GM19328 (cell line): ENCODE results near the gene SLIT1.
"Not testable (repeated sequence)": the region's sequence is repeated elsewhere in the genome, so short reads cannot be mapped to it uniquely, and the experiment has no call there.

Experiments
- ATAC-seq: cut with Tn5 transposase; IDR thresholded peaks from one replicate; pipeline ENCODE4 v1.9.1; 2021; ENCODE audit warnings: mild to moderate bottlenecking, moderate library complexity; ENCODE audit not compliant: unreplicated experiment

SLIT1 gene

DNA sequence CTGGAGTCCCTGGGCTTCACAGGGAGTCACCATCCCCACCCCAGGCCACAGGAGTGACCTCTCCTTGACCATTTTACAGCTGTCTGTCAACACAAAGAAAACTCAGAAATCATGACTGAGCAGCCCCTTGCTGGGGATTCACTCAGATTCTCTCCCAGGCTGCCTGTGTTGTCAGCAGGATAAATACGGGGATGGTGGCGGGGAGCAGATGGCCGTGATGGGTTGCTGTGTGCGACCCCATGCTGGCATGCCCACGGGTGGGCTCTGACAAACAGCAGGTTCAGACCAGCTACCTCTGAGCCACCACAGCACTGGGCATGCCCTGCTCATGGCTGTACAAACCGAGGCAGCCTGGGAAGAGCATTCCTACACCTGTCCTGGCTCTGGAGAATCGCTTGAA is 136.1 kb downstream of the SLIT1 start:
- ATAC-seq: no peak

DNA sequence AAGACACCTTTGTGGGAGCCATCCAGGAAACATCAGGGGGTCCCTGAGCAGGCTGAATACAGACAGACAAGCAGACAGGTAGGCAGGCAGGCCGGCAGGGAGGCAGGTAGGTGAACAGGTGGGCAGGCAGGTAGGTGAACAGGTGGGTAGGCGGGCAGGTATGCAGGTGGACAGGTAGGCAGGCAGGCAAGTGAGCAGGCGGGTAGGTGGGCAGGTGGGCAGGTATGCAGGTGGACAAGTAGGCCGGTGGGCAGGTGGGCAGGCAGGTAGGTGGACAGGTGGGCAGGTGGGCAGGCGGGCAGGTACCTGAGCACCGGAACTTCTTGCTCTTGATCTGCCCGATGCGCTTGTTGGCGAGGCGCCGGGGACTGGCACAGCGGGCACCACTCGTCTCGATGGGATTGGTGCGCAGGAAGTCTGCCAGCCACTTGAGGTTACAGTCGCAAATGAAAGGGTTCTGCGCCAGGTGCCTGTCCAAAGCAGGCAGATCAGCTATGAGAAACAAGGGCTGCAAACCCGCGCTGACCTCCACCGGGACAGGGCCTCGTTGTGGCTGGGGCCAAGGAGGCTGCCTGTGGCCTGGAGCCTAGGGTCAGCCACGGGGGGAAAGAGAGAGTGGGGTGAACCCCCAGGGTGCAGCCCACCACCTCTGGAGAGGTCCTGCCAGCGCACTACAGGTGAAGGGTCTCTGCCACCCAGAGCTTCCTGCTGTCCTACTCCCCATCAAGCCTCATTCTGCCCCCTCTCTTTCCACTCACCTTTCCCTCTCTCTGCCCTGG is 136.9 kb downstream of the SLIT1 start:
- no peak for ATAC-seq

DNA sequence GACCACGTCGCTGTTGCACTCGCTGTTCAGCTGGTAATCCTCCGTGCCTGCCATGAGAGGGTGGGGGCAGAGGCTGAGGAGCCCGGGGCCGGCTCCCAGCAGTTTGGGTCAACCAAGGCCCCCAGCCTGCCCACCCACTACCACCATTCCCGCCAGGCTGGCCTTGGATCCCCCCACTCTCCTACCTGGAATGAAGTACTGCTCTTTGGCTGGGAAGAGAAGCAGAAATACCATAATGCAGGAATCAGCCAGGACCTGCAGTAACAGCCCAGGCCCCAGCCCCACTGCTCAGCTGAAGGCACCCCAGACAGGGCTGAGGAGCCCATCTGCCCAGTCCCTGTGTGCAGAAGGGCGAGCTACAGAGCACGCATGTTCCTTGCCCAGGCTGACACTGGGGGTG is 138.0 kb downstream of the SLIT1 start:
- ATAC-seq: no peak

DNA sequence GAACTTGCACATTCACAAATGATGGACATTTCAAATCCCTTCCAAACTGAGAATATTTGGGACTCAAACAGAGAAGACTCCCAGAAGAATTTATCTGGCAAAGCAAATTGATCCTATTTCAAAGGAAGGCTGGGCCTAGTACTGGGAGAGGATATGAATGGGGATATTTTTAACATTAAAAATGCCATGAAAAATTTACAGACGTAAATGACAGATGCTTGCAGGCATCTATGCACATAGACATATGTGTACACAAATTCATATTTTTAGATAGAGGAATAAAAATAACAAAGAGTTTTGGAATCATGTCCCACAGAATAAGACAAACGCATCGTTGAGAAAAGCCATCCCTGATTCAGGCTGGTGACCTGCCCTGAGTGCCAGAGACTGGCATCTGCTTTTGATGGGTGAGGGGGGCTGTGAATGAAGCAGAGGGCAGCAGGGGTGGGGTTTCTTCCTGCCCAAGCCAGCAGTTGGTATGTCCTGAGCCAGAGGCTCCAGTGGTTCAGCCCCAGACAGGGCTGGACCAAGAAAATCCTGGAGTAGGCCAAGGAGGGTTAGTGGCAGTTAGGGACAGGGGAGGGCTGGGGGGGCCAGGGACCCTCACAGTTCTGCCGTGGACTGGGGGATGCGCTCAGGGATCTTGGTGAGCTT is 138.5 kb downstream of the SLIT1 start:
- ATAC-seq: no peak

DNA sequence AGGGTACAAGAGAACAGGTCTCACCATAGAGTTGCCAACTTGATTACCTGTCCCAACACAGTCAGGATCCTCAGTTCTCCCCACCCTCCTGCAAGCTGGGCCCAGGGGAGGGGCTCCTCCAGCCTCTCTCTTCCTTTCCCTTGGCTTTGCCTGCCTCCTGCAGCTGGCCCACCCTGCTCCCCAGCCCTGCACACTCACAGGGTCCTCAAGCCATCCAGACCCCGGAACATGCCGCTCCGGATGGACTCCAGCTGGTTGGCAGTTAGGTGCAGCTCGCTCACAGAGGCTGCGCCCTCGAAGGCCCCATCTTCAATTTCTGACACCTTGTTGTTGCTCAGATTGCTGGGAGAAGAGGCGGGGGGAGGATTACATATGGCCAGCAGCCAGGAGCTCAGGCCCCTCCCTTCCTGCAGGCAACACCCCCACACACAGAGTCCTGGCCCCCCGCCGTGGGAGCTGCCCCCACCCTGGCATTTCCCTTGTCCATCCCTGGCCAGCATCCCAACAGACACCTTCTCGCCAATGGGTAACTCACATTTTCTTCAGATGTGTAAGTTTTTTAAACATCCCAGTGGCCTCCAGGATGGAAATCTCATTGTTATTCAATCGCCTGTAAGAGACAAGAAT is 139.2 kb downstream of the SLIT1 start:
- ATAC-seq: no peak

DNA sequence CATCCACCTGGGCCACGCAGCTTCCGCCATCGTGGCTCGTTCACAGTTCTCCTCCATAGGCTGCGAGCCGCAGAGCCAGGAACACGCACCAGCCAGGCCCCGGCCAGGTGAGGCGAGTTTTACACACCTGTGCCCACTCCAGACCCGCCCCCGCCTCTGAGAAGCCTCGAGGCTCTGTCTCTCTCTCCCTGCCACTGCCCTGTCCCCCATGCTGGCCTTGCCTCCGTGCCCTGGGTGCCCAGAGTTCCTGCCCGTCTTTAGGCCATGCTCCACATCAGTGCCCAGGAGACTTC is 142.2 kb downstream of the SLIT1 start:
- ATAC-seq: no peak

DNA sequence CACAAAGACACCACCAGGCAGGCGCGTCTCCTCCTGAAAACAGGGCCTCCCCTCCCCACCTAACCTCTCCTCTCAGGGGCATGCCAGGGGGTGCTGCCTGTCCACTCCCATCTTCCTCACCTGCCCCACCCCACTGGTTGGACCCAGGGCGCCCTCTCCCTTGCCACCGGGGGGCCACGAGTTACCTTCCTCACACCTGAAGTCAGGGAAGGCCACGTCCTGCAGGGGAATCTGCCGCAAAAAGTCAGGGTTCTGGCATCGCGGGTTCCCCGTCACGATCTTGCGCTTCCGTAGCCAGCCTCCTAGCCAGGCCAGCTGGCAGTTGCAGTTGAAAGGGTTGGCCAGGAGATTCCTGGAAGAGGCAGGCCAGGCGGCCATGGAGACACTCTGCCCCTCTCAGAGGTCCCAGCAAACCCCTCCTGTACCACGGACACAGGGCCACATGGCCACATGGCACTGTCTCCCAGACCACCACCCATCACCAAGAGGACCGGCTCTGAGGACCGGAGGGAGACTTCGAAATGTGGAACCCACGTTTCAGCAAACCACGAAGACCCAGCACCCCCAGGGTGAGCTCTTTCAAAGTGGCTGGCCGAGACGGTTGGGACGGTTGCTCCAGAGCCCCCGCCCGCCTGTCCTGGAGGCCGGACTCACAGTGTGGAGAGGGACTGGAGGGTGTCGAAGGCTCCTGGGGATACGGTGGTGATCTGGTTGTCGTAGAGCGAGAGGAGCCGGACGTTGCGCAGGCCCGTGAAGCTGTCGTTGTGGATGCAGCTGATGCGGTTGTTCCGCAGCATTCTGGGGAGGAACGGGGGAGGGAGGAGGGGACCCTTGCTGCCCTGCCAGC is 142.8 kb downstream of the SLIT1 start:
- ATAC-seq: no peak

DNA sequence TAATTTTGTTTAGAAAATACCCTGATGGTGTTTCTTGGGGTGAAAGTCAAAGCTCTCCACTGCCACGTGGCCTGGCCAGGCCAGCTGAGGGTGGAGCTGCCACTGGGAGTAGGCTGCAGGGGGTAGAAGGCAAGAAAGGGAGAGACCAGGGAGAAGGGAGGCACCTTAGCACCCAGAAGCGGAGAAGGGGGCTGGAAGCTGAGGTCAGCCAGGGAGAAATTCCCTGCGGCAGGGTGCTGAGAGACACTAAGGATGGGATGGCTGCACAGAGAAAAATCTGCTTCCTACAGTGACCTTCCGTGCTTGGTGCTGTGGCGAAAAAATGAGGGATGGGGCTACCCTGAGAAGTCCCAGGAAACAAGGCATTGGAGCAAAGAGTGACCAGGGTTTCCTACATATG is 143.7 kb downstream of the SLIT1 start:
- ATAC-seq: no peak

DNA sequence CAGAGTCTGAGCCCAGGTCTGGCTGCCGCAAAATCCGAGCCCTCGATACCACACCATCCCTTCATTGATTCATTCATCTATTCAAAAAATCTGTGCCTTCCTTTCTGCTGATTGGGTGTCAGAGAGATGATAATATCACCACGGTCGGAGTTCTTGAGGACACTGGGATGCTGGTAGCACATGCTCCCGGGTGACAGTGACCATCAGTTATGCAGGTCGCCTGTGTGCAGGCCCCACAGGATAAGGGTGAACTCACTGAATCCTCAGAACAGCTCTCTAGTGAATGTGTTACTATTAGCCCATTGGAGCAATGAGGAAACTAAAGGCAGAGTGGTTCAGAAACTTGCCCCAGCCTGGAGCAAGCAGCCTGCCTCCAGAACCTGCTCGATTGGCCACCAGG is 145.1 kb downstream of the SLIT1 start:
- no peak for ATAC-seq

DNA sequence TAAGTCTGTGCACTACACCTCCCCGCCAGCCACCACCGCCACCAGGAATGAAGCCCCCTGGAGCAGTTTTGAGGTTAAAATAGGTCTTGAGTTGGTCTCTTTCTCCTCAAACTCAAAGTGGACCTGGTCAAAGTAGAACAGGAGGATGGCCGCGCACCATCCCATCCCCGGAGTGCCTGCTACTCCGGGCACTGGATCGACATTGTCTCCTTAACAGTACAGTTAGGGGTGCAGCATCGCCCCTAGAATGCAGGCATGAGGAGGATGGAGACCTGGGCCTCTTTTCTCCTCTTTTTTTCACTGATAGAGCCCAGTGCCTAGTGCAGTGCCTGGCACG is 145.5 kb downstream of the SLIT1 start:
- no peak for ATAC-seq

DNA sequence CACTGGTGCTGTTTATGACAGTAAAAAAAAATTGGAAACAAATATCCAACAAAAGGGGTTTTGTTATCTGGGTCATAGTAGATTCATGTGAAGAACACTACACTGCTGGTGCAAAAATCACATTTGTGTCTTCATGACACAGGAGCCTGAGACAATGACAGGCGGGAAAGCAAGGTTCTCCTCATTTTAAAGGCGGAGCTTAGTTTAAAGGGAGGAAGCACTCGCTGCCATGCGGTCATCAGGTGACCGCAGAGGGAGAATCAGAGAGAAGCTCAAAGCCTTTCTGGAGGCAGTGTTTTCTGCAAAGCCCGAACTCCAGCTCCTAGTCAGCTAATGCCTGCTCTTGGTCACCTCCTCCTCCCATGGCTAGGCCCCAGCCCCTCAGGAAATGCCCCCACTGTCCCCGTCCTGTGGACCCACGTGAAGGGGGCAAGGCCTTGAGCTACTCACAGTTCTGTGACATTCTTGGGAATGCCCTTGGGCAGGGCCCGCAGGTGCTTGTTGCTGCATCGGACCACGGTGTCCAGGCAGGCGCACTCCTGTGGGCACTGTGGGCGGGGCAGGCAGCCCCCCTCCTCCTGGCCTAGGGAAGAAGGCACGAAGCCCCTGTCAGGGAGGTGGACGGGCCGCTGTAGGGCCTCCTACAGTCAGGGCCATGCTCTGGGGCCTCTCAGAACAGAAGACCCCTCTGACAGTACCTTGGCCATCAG is 146.1 kb downstream of the SLIT1 start:
- ATAC-seq: no peak

DNA sequence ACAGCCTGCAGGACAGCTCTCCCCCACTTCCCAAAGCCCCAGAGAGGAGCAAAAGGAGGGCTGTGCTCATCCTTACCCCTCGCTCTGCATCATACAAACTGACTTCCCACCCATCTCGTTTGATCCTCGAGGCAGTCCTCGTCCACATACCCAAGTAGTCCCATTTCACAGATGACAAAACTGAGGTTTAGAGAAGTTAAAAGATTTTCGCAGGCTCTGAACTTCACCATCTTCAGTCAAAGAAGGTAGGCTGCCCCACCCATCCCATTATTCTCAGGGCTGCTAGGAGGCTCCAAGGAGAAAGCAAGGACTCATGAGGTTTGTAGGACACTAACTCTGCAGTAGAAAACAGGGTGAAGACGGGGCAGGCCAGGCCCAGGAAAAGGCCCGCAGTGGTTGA is 147.1 kb downstream of the SLIT1 start:
- ATAC-seq: no peak

DNA sequence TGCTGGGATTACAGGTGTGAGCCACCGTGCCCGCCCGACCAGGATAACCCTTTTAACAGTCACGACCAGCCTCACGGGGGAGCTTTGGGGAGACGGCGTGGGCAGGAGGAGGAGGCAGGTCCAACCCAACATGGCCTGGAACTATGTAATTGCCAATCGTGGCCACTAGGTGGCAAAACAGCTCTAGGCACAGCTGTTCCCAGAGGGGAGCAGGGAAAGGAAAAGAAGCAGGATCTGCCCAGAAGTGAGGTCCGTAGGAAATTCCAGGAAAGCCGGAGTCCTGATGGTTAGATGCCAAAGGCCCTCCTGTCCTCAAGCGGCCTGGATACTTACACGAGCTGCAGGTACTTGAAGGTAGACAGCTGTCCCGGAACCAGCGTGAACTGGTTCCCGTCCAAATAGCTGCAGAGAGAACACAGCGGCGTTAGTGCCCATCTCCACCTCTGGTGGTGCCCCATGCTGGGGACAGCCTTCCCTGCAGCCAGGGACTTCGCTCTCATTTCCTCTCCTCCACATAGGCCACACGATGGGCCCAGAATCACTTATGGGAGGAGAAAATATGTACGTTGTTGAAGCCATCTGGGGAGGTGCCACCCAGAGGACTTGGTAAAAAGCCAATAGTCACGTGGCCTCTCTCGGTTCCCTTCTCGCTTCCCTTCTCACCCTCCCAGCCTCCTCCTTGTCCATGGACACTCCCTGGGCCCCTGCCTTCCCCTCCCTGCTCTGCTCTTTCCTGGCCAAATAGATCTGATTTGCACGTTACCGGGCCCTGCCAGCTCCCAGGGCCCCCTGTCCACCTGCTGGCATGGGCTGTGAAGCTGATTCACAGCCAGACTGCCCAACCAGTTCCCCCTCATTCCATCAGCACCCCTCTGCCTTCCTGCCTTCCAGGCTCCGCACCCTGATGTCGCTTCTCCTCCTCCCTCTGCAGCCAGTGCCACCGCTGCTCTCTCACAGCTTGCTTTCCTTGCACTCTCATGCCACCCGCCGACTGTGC is 148.1 kb downstream of the SLIT1 start:
- no peak for ATAC-seq

DNA sequence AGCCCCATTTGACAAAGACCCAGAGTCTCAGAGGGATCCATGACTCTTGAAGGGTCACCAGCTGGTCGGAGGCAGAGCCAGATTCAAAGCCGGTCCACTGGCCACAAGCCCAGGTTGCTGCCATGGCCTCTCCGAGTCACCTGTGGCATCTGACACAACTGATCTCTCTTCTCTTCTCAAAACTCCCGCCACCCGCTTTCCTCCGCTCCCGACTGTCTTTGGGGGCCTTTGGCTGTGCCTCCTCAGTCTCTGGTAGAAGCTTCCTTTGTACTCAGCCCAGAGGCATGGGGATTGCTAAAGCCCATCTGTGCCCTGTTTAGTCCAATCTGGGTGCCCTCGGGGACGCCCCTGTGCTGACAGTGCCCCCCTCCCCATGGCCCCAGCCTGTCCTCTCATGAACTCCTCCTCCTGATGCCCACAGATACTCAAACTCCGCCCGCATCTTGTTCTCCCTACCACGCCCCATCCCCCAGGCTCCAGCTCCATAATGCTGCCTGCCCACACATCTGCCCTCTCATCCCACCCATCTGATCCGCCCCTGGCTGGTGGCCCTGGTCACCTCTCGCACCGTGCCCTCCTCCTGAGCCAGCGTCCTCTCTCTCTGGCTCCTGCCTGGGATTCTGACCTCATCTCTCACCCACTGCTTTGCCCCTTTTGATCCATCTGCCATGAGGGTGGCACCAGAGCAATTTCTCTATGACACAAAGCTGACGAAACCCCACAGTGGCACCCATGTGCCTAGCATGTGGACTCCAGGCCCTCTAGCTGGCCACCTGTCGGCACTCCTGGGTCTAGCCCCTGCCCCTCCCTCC is 150.6 kb downstream of the SLIT1 start:
- no peak for ATAC-seq

DNA sequence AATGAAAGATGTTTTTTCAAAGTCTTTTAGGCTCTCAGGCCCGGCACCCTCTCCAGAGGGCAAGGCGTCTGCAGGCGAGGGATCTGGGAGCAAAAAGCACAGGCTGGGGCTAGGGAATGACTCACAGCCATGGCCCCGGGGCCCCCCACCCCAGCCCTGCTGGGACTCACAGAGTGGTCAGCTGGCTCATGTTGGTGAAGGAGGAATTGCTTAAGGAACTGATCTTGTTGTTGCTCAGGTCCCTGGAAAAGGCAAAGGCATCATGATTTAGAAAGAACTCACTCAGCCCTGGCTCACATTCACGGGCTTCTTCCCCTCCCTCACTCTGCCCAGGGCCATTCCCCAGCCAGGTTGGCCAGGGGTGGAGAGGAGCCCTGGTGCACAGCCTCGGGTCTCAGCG is 151.5 kb downstream of the SLIT1 start:
- ATAC-seq: no peak

DNA sequence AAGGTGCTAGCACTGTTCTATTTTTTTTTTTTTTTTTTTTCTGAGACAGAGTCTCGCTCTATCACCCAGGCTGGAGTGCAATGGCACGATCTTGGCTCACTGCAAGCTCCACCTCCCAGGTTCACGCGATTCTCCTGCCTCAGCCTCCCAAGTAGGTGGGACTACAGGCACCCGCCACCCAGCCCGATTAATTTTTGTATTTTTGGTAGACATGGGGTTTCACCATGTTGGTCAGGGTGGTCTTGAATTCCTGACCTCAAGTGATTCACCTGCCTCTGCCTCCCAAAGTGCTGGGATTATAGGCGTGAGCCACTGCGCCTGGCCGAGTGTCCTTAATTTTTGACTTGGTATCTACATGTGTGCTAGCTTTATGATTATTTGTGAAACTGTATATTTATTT is 151.9 kb downstream of the SLIT1 start:
- ATAC-seq: not testable (repeated sequence)

DNA sequence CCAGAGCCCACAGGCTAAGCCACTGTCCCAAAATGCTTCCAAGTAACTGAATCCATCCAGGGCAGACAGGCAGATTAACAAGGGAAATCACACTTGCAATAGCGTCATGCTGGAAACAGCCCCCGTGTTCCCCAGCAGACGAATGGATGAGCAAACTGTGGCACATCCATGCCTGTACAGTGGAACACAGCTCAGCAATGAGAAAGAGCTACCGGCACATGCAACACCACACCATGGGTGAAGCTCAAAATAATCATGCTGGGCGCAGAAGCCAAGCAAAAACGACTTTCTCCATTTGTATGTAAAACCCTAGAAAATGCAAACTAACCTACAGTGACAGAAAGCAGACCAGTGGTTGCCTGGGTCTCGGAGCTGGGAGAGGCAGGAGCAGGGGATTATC is 153.1 kb downstream of the SLIT1 start:
- ATAC-seq: no peak

DNA sequence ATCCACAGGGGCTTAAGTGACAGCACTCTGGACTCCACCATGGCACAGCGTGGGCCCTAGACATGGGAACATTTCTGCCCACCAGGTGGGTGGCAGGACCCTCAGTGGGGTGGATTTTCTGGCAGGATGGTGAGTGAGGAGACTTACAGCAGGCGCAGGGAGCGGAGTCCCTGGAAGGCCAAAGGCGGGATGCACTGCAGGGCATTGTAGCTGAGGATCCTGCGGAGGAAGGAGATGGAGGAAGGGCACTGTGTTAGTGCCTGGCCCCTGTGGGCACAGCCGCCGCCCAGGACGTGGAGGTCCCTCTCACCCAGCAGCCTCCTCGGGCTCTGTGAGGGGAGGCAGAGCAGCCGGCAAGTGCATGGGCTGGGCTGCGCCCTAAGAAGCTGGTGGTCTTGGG is 154.3 kb downstream of the SLIT1 start:
- ATAC-seq: no peak

DNA sequence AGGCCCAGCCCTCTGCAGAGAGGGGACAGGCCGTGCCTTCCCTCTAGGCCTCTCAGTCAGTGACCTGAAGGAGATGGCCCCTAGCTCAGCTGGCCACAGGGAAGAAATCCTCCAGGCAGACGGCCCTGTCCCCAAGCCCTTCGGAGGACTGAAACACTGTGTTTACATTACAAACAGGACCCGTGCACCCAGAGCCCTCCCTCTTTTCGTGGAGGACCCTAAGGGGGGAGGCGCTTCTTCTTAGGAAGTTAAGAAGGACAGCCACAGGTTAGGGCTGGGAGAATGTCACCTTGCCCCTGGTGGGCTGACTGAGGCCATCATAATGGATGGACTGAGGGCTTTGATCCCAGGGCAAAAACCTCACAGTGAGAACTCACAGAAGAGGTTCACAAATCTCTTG is 154.9 kb downstream of the SLIT1 start:
- no peak for ATAC-seq
